ENCODE data around the gene EPHA10.

- TF ChIP-seq, protein P1, sequence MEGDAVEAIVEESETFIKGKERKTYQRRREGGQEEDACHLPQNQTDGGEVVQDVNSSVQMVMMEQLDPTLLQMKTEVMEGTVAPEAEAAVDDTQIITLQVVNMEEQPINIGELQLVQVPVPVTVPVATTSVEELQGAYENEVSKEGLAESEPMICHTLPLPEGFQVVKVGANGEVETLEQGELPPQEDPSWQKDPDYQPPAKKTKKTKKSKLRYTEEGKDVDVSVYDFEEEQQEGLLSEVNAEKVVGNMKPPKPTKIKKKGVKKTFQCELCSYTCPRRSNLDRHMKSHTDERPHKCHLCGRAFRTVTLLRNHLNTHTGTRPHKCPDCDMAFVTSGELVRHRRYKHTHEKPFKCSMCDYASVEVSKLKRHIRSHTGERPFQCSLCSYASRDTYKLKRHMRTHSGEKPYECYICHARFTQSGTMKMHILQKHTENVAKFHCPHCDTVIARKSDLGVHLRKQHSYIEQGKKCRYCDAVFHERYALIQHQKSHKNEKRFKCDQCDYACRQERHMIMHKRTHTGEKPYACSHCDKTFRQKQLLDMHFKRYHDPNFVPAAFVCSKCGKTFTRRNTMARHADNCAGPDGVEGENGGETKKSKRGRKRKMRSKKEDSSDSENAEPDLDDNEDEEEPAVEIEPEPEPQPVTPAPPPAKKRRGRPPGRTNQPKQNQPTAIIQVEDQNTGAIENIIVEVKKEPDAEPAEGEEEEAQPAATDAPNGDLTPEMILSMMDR (IDR thresholded peaks at IDR 0.05) = no peak
- TF ChIP-seq POLR2A (IDR thresholded peaks at IDR 0.05) = no peak
Observed at GRCh38 chr1:37673920-37674319, 91.0 kb downstream of the EPHA10 start.

Measured in esophagus squamous epithelium (tissue), 4 donors.